Stimulated activated naive CD8-positive, alpha-beta T cell treated with anti-CD3 and anti-CD28 coated beads, Interleukin-15, Interleukin-2, amounts not matched to agents 100 U/mL and 50 U/mL, for 24 hours (primary cell): ENCODE measurements around the gene DNAJC25.
A peak's percentile ranks its signal among the peaks of the same experiment; 100 is the strongest.

ENCODE experiments used
- ATAC-seq: fragments of 150-1000 bp; cut with Tn5 transposase; one replicate; pipeline ENCODE4 v1.10.0; 2021
- DNase-seq: peaks from one replicate; pipeline ENCODE4 v3.0.0; 2021

DNAJC25 gene

DNA sequence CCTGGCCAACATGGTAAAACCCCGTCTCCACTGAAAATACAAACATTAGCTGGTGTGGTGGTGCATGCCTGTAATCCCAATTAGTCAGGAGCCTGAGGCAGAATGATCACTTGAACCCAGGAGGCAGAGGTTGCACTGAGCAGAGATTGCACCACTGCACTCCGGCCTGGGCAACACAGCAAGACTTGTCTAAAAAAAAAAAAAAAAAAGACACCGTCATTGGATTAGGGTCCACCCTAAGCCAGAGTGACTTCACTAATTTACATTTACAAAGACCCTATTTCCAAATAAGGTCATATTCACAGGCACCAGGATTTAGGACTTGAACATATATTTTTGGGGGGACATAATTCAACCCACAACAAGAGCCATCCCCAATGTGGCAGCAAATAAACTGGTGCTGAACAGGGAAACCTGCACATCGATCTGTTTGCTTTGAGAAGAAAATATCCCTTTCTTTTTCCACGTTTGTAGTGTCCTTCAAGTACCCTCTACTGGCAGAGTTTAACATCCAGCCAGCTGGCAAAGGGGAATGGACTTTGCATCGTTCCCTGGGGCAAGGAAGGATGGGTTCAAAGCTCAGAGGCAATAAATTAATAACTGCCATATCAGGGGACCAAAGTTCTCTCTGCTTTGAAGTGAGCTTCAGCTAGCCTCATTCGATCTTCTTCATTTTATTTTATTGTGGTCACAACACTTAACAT lies 3.7 kb upstream of the DNAJC25 start:
- ATAC-seq, result no peak
- no peak for DNase-seq

DNA sequence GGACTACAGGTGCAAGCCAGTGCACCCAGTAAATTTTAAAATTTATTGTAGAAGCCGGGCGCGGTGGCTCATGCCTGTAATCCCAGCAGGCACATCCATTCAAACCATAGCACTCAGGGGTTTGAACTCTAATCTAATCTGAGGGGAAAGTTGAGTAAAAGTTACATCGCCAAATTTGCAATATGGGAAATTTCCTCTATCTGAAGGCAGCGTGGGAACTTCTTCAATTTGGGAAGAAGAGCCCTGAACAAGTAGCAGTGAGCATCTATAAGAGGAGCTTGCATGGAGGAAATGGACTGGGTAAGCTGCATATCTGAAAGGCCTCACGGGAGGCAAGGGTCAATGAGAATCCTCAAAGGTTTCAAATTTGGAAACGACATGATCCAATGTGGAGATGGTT lies 2.7 kb upstream of the DNAJC25 start:
- no peak for ATAC-seq

DNA sequence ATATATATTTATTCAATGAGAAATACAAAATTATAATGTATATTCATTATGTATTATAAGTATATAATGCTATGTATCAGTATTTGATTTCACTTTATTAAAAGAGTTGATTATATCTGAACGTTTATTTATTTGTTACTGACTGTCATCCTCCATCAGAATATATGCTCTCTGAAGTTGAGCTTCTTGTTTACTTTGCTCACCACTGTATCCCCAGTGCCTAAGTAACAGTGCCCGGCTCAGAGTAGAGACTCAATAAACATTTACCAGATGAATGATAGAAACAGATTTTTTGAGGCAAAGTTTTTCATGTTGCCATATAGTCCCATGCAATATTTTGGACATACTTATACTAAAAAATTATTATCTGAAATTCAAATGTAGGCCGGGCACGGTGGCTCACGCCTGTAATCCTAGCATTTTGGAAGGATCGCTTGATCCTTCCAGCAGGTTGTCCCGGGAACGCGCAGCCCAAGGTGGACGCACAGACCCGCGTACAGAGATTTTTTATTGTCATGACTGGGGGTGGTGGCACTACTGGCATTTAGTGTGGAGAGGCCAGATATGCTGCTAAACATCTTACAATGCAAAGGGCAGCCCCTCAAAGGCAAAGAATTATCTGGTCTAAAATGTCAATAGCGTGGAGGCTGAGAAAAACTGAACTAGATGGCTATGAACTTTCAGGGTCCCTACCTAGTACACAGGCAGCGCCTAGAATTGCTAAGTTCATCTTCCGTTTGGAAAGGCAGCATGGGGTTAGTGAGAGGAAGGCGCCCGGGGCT lies 761 bp upstream of the DNAJC25 start:
- peak; percentile 10 for ATAC-seq
- no peak for DNase-seq

More for the DNA sequence above, 2.7 kb upstream of the DNAJC25 start:
- DNase-seq, result no peak

DNA sequence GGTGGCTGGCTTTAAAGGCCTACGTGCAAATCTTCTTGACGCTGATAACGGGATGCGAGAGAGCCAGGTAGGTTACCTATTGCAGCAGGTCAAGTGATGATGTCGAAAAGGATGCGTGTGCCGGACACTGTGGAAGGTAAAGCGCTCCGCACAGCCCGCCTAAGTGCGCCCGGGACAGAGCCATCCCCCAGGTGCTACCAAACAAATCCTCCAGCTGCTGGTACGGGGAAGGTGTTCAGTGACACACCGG lies 245 bp upstream of the DNAJC25 start:
- DNase-seq (no peak), ATAC-seq (no peak)

DNA sequence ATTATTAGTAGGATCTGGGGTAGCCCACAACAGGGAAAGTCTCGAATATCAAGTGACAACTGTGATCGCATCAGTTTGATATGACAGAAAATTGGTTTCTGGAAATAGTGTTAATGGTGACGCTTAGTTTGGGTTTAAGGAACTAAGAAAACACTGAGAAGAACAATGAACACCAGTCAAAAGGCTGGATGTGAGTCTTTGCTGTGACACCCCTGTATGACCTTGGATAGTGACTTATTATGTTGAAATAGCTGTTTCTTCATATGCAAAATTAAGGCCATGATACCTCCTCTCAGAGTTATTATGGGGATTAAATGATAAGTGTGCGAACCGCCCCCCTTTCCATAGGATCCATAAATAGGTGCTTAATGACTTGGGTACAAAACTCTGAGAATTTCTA lies 926 bp downstream of the DNAJC25 start:
- no peak for DNase-seq
- ATAC-seq, result no peak

DNA sequence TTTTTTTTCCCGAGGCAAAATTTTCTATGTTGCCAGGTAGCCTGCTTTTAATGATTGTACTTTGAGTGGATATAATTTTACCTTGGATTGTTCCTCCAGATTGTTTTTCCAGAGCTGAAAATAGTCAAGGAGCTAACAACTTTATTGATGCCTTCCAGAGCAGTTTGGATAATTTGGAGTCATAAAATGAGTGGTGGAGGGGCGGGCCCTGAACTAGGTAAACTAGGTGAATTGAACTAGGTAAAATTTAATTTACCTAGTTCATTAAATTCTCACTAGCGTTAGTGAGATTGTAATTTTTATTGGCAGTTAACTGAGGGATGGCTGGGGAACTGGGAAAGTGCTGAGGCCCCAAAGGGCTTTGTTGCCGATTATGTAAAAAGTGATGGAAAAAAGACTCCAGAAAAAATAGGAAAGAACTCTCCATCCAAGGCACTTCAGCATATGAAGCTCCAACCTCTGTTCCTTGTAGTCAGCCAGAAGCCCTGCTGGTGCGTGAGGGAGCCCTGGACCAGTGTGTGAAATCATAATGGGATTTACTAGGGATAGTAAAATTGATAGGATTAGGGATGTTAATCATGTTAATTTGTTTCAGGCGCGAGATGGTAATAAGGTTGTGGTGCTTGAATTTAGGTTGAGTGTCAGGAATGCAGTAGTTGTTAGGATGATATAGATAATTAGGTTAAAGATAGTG lies 1.7 kb downstream of the DNAJC25 start:
- no peak for DNase-seq
- no peak for ATAC-seq

DNA sequence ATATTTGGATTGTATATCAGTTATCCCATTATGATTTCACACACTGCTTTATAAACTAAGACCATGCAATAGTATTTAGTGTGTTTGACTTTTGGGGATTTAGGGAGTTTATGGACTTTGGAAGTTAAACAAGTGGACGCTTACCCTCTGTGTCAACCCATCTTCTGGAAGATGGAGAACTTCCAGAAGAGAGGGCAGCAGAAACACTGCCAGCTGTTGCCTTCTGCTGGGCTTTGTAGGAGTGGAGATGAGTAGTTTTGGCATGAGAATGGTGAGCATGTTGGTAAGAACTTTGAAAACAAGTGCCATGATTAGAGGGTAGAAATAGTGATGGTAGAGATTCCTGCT lies 2.2 kb downstream of the DNAJC25 start:
- DNase-seq (no peak), ATAC-seq (no peak)

DNA sequence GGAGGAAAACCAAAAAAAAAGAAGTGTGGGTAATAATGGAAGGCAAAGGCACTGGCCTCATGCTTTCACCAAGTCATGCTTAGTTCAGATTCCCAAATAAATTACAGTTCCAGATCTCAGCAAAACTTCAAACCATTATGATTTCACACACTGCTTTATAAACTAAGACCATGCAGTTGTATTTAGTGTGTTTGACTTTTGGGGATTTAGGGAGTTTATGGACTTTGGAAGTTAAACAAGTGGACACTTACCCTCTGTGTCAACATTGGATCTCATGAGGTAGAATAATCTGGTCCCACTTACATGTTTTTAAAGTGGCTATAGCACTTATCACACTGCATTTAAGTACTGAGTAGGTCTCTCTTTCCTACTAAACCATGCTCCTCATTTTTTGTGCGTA lies 3.7 kb downstream of the DNAJC25 start:
- DNase-seq (no peak), ATAC-seq (no peak)

DNA sequence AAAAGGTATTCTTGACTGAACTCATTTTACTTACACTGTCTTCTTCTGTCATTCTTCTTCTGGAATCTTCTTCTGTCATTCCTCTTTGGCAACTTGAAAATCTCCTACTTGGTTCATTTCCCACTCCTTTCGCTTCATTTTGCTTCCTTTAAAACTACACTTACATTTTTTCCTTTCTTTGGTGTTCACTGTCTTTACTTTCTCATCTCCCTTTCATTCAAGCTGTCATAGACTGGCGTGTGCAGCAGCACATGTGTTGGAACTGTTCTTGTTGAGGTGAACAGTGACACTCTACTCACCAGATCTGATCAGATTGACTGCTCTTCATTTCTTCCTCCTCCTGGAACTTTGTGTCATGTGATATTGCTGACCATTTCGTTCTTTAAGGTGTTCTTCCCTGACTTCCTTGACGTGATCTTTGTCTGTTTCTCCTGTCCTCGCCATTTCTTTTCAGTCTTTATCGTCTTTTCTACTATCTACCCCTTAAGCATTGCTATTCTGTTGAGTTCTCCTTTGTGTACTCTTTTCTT lies 6.4 kb downstream of the DNAJC25 start:
- no peak for ATAC-seq
- no peak for DNase-seq

DNA sequence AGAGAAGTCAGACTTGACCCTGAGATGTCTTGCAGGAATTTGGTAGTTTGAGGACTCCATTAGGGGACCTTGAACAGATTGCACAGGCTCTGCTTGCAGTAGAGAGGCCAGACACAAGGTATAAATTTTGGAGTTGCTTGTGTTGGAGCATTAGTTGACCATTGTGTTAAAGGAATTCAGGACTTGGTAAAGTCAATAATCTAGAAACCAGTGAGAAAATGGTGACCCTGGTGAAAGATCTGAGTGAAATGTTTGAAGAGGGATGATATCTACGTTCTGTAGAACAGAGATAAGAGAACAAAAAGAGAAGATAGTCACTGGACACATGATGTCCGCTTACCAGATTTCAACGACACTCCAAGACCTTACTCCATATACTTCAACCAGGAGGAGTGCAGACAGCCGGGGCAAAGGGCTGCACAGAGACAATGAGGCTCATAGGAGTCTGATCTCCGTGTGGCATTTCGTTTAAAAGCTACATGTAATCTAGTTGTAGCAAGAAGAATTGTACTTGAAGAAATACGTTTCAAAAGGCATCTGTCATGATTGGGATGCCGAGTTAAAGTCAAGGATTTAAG lies 13.2 kb downstream of the DNAJC25 start:
- ATAC-seq (no peak), DNase-seq (no peak)

DNA sequence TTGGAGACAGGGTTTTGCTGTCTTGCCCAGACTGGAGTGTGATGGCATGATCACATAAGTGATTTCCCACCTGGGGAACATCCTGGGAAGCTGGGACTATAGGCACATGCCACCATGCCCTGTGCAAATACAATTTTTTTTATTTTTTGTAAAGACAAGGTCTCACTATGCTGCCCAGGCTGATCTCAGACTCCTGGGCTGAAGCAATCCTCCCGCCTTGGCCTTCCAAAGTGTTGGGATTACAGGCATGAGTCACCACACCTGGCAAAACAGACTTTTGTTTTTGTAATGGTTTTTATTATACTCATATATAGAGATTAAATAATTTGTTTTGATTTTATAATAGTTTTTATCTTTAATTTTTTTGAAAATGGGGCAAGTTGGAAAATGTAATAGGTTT lies 14.7 kb downstream of the DNAJC25 start:
- no peak for ATAC-seq
- no peak for DNase-seq

DNA sequence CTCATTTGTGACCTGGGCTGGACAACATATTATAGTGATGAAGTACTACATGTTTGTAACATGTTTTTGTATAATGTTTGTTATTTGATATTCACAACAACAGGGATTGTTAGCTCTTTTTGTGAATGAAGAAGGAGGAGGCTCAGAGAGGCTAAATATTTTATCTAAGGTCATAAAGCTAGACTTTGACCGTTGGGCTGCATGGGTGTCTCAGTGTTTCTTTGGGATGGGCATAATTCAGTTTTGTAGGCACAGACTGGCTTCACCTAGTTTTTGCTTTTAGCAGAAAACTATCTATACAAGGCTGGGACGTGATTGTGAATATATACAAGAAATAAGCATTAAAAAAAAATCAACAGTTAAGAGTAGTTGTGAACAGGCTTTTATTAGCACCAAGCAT lies 15.3 kb downstream of the DNAJC25 start:
- DNase-seq (no peak), ATAC-seq (no peak)

DNA sequence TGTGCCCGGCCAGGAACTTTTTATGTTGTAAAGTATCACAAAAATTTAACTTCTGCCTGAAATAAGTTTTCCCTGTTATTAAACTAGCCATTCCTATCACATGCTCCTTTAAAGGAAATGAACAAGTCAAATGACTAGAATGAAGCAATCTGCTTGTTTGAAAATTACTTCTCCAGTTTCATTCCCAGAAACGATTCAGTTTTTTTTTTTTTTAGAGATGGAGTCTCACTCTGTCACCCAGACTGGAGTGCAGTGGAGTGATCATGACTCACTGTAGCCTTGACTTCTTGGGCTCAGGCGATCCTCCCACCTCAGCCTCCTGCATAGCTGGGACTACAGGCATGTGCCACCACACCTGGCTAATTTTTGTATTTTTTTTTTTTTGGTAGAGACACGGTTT lies 16.9 kb downstream of the DNAJC25 start:
- DNase-seq (no peak), ATAC-seq (no peak)

DNA sequence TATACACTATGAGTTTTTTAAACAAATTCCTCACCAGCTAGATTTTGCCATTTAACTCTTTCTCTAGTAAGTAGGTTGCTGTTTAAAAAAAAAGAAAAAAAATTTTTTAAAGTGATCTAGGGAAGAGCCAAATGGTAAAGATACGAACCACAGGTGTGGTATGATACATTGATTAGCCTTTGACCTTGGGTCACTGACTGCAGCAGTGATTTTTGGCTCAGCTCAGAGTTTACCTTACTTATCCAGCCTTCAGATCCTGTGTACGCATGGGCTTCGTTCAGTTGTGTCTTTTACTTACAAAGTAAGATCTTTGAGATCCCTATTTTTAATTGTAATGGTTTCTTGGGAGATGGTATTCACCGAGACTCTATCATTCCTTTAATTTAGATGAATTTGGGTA lies 17.9 kb downstream of the DNAJC25 start:
- DNase-seq, result no peak
- no peak for ATAC-seq

DNA sequence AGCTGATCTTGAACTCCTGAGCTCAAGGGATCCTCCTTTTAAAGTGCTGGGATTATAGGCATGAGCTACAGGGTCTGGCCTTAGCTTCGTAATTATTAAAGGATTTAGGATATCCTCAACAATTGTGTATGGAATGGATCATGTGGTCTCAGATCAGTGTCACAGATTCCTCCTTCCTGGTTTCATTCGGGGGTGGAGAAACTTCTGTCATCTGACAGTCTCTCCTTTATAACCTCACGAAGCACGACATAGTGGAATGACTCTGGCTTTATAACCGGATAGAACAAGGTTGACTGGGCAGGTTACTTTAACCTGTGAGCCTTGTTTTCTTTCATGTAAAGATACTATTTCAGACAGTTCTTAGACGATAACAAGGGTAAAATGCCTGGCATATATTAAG lies 25.9 kb downstream of the DNAJC25 start:
- no peak for ATAC-seq

DNA sequence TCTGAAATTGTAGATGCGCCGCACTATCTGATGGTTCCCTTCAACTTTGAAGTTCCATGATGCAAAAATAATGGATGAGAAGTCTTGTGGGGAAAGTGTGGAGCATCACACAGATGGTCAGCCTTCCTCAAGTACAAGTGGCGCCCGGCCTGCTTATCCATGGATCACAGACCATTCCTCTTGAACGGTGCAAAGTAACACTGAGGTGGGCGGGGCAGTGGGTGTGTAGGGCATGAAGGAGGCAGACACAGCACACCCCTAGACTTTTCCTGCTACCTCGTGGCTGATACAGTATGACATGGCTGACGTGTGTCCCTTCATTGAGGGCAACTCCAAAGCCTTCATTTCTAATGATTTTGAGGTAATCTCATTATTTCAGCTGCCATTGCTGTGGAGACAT lies 27.8 kb downstream of the DNAJC25 start:
- ATAC-seq (no peak), DNase-seq (no peak)

More for the DNA sequence above, 25.9 kb downstream of the DNAJC25 start:
- no peak for DNase-seq

DNA sequence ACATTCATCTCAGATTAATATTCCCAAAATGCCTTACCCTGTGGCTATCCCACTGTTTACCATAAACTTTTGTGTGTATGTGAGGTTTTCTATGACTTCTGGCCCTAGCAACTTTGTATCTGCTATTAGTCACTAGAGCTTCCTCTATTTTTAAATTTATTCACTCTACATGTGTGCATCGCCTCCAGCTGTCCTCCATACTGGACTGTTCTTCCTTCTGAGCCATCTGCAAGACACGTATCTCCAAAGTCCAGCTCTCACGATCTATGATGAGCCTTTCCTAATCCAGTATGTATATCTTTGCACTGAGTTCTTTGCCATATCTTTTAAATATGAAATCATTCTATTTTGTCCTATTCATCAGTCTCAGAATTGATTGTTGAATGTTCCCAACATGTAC lies 28.6 kb downstream of the DNAJC25 start:
- no peak for ATAC-seq
- DNase-seq, result no peak

DNA sequence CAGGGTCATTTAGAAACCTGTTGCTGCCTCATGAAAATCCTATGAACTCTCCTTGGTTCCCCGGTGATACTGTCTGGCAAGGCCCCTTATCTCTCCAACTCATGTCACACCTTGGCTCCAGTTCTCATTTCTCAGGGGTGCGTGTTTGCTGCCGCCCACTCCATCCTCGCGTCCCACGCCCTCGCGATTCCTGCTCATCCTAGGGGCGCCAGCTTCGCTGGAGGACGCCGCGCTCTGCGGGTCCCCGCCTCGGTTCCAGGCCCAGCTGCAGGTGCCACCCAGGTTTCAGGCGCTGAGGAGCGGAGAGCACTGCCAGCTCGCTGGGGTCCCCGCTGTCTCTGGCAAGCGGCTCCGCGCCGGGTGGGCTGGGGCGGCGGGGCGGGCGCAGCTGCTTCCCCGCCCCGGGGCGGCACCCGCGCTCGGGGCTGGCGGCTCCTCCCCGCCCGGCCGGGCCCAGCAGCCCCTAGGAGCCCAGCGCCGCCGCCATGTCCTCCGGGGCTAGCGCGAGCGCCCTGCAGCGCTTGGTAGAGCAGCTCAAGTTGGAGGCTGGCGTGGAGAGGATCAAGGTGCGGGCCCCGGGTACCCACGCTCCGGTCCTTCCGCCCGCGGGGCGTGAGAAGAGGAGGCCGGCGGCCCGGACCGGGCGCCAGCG lies 30.1 kb downstream of the DNAJC25 start, which contains the start of gene GNG10:
Gene GNG10, plus strand, starts transcription at position 456 of the 652 bp plus-strand sequence. Its CDS starts 30 bp downstream, at position 486.
- peak; percentile 78 for DNase-seq
- ATAC-seq, result peak; percentile 95

DNA sequence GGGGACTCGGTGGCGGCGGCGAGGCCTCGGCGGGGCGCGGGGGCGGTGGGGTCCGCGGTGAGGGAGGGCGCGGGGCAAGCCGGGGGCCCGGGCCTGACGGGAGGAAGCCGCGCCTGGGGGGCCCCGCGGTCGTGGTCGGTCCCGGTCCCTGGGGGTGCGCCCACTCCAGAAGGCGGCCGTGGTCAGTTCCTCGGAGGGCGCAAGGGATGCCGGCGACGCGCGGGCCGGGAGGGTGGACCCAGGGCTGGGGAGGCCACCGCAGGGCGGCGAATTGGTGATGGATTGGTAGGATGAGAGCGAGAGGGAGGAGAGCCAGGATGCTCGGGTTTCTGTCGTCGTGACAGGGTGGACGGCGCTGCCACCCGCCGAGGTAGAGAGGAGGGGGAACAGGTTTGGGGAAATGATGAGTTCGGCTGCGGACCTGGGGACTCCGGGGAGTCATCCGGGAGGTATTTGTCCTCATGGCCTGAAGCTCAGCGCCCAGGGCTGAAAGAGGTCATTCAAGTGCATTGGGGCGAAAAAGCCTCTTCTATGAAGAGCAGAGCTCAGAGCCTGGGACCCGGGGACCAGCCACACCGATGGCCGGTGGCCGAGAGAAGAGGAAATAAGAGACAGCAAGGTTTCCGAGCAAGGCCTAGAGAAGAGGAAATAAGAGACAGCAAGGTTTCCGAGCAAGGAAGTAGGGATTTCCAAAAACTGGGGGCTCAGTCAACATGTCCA lies 30.8 kb downstream of the DNAJC25 start:
- DNase-seq, result peak; percentile 39

DNA sequence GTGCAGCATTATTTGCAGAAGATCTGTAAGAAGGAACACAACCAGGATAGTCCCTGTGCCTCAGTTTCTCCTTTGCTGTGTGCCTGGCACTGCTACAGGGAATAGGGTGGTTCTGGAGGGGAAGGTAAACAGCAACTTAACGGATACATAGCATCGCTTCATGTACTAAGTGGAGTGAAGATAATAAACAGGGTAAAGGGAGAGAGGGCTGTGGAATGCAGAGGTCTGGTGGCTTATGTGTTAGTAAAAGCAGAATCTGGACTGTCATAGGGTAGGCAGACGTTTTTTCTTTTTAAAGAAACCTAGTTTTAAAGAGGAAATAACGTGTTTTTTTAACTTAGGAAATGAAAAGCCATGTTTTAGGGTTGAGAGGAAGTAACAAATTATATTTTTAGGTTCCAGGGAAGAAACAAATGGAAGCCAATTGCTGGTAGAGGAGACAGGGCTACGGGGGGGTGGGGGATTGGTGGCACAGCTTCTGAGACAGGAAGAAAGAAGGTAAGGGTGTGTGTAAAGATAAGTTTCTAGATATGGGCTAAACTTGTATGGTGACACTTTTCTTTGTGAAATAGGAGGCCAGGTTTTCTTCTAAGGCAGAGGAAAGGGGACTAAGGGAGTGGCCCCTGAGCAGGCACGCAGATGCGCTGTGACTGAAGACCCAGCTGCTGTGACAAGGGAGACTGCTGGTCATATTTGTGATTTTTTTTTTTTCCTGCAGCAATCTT lies 31.6 kb downstream of the DNAJC25 start:
- ATAC-seq (no peak), DNase-seq (no peak)

More for the DNA sequence above, 30.8 kb downstream of the DNAJC25 start:
- peak; percentile 5 for ATAC-seq

DNA sequence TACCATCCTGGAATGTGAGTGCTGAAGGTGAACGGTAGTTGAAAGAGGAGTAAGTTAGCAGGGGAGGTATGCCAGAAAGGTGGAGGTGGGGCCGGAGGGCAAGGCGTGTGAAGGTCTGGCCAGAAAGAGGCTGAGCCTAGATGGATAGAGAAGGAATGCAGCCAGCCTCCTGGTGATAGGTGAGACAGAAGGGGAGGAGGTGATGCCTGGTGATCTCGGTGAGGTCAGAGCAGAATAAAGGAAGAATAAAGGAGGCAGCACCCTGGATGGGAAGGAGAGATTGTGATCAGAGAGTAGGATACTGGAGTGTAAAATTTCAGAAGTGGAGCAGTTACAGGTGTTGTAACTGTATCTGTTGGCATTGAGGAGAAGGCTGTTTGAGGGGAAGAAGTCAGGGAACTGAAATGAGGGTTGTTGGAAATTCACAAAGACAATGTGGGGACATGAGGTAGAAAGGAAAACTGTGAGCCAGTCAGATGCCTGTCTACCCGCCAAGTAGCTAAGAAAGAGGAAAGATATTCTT lies 32.2 kb downstream of the DNAJC25 start:
- DNase-seq (no peak), ATAC-seq (no peak)
